GM23338 (cell line): Measurements from ENCODE around the gene ALDH3A2. TPM values are rescaled to one million over a fixed set of nuclear protein-coding genes. Genes with fewer than 3 reads are reported as not detected.

Source experiments
- ATAC-seq: fragments of 200-7000 bp; cut with Tn5 transposase; 3 replicates; pipeline ENCODE4 v1.9.1; 2020
- DNase-seq: peaks from one replicate; pipeline ENCODE4 v3.0.0-alpha.2; 2015; ENCODE audit warnings: low spot score
- H2AFZ ChIP-seq: fragments of 200-600 bp; sonication (generic); 2 replicates; pipeline ENCODE4 v1.8.0; 2016; ENCODE audit warnings: antibody characterized with exemption, mild to moderate bottlenecking, moderate library complexity
- H3F3A ChIP-seq: fragments of 200-600 bp; sonication (generic); replicated peaks from 2 replicates; pipeline ENCODE4 v1.8.0; 2017; ENCODE audit warnings: antibody characterized with exemption, mixed run types, low read depth
- H3K27ac ChIP-seq: fragments of 200-600 bp; sonication (generic); 2 replicates; pipeline ENCODE4 v1.6.1; 2016; ENCODE audit warnings: low read depth
- H3K27me3 ChIP-seq: fragments of 200-600 bp; sonication (generic); 2 replicates; pipeline ENCODE4 v1.8.0; 2016; ENCODE audit warnings: mild to moderate bottlenecking, mixed run types, moderate library complexity; ENCODE audit not compliant: insufficient read depth
- H3K36me3 ChIP-seq: fragments of 200-600 bp; sonication (generic); 2 replicates; pipeline ENCODE4 v1.8.0; 2016; ENCODE audit warnings: mild to moderate bottlenecking; ENCODE audit not compliant: insufficient read depth
- H3K4me1 ChIP-seq: fragments of 200-600 bp; sonication (generic); 2 replicates; pipeline ENCODE4 v1.8.0; 2016; ENCODE audit warnings: mild to moderate bottlenecking, moderate library complexity; ENCODE audit not compliant: insufficient read depth
- H3K4me2 ChIP-seq: fragments of 200-600 bp; sonication (generic); 2 replicates; pipeline ENCODE4 v1.7.1; 2017; ENCODE audit warnings: mixed run types
- H3K4me3 ChIP-seq: fragments of 200-600 bp; sonication (generic); 2 replicates; pipeline ENCODE4 v1.6.1; 2016; ENCODE audit warnings: mixed run types
- H3K79me2 ChIP-seq: fragments of 200-600 bp; sonication (generic); replicated peaks from 2 replicates; pipeline ENCODE4 v1.8.0; 2017; ENCODE audit warnings: mild to moderate bottlenecking; ENCODE audit not compliant: insufficient read depth
- H3K9me2 ChIP-seq: fragments of 200-600 bp; sonication (generic); 2 replicates; pipeline ENCODE4 v1.8.0; 2017; ENCODE audit not compliant: insufficient read depth
- H4K20me1 ChIP-seq: fragments of 200-600 bp; sonication (generic); replicated peaks from 2 replicates; pipeline ENCODE4 v1.8.0; 2017; ENCODE audit warnings: mild to moderate bottlenecking; ENCODE audit not compliant: insufficient read depth
- H3K27ac Mint-ChIP-seq: 2 replicates; pipeline ENCODE4 v1.8.0; 2020; ENCODE audit warnings: inconsistent platforms, mild to moderate bottlenecking, moderate library complexity, mixed read lengths
- H3K27me3 Mint-ChIP-seq: 3 replicates; pipeline ENCODE4 v1.8.0; 2022; ENCODE audit warnings: low read depth, mild to moderate bottlenecking, moderate library complexity, mixed read lengths, inconsistent platforms; ENCODE audit not compliant: insufficient read depth, poor library complexity
- H3K36me3 Mint-ChIP-seq: 3 replicates; pipeline ENCODE4 v1.8.0; 2021; ENCODE audit warnings: low read depth, mild to moderate bottlenecking, inconsistent platforms, moderate library complexity, mixed read lengths
- H3K4me1 Mint-ChIP-seq: 3 replicates; pipeline ENCODE4 v1.8.0; 2020; ENCODE audit warnings: mild to moderate bottlenecking, inconsistent platforms, mixed read lengths
- H3K4me3 Mint-ChIP-seq: 3 replicates; pipeline ENCODE4 v1.8.0; 2021; ENCODE audit warnings: moderate library complexity, mild to moderate bottlenecking, inconsistent platforms, mixed read lengths
- H3K9me3 Mint-ChIP-seq: 3 replicates; pipeline ENCODE4 v1.8.0; 2020; ENCODE audit warnings: moderate library complexity, mild to moderate bottlenecking, inconsistent platforms, mixed read lengths
- EZH2 ChIP-seq: fragments of 200-600 bp; sonication (generic); IDR thresholded peaks from one replicate; pipeline ENCODE4 v1.8.0; 2017; ENCODE audit warnings: antibody characterized with exemption, mild to moderate bottlenecking, low read depth; ENCODE audit not compliant: unreplicated experiment
- EZH2phosphoT487 ChIP-seq: fragments of 200-600 bp; sonication (generic); IDR thresholded peaks from one replicate; pipeline ENCODE4 v1.8.1; 2018; ENCODE audit warnings: antibody characterized with exemption; ENCODE audit not compliant: unreplicated experiment
- JUNB ChIP-seq: IDR thresholded peaks from one replicate; pipeline ENCODE4 v1.6.1; 2016; ENCODE audit warnings: antibody characterized with exemption; ENCODE audit not compliant: unreplicated experiment
- NANOG ChIP-seq: IDR thresholded peaks from 2 replicates; pipeline ENCODE4 v1.6.1; 2016; ENCODE audit warnings: antibody characterized with exemption, borderline replicate concordance
- POLR2AphosphoS5 ChIP-seq: IDR thresholded peaks from 2 replicates; pipeline ENCODE4 v1.6.1; 2016; ENCODE audit warnings: antibody characterized with exemption, low read depth
- STAT1 ChIP-seq: IDR thresholded peaks from one replicate; pipeline ENCODE4 v1.6.1; 2016; ENCODE audit warnings: antibody characterized with exemption; ENCODE audit not compliant: unreplicated experiment
- ZNF114 ChIP-seq: fragments of 250-450 bp; sonication (Bioruptor Pico); IDR thresholded peaks from 2 replicates; pipeline ENCODE4 v1.5.0; 2020; ENCODE audit warnings: mild to moderate bottlenecking, moderate library complexity
- ZNF331 ChIP-seq: fragments of 250-450 bp; sonication (Bioruptor Pico); IDR thresholded peaks from 2 replicates; pipeline ENCODE4 v1.5.0; 2020; ENCODE audit warnings: low read depth, mild to moderate bottlenecking, moderate library complexity
- polyA plus RNA-seq: library from polyadenylated mRNA; unstranded; fragments of >200 nt; fragmentation: Nextera tagmentation; extraction: Ambion mirVana; gene quantifications from 2 replicates; pipeline ENCODE4 v1.2.1, GENCODE V29; 2016
- total RNA-seq: library from RNA; depleted of rRNA; stranded (reverse); fragments of >200 nt; shearing (Covaris generic); gene quantifications from 2 replicates; pipeline ENCODE4 v1.2.3, GENCODE V29; 2014
- TF ChIP-seq, protein P1 (sequence below): fragments of 250-450 bp; sonication (Bioruptor Pico); IDR thresholded peaks from 2 replicates; pipeline ENCODE4 v1.5.0; 2020; ENCODE audit warnings: mild to moderate bottlenecking, moderate library complexity
- TF ChIP-seq, protein P2 (sequence below), 2 experiments: fragments of 200-600 bp in 1 of 2; sonication (generic) in 1 of 2; conservative IDR thresholded peaks; 2 replicates each; pipeline versions ENCODE4 v1.5.1 to v1.6.1; 2016 to 2017; ENCODE audit warnings: antibody characterized with exemption in 2 of 2, low read depth in 2 of 2, mild to moderate bottlenecking in 2 of 2, moderate library complexity in 1 of 2

Gene ALDH3A2
- total and polyA plus RNA-seq, 2 experiments from 2014 or later: 31.3 to 159 TPM

DNA sequence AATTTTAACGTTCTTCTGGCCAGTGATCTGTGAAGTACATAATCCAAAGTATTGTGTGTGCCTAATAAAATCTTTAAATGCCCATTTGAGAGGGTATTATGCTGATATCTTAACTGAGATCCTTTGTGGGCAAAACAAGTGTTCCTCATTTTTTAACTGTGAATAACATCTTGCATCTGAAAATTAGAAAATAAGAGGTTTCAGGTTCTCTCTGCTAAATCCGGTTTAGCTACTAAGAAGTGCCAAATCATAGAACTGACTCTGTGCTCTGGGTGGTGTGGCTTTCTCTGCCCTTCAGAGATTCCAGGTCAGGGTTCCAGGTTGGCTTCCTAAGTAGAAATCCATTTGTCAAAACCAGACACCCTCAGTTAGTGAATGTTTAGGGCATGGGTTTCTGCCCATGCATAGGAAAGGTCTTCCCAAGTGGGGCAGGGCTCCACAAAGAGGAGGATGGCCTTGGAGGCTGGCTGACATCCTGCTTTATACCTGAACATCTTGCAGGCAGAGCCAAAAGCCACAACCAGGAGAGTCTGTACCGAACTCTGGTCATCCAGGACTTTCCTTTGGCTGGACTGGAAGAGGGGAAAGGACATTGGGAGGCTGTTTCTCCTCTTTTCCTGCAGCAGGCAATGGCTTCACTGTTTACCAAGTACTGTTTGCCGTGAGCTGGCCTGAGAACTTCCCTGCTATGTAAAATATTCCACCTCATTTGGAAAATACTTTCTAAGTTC is 8.5 kb downstream of the ALDH3A2 start (continued):
- TF ChIP-seq, protein P1, sequence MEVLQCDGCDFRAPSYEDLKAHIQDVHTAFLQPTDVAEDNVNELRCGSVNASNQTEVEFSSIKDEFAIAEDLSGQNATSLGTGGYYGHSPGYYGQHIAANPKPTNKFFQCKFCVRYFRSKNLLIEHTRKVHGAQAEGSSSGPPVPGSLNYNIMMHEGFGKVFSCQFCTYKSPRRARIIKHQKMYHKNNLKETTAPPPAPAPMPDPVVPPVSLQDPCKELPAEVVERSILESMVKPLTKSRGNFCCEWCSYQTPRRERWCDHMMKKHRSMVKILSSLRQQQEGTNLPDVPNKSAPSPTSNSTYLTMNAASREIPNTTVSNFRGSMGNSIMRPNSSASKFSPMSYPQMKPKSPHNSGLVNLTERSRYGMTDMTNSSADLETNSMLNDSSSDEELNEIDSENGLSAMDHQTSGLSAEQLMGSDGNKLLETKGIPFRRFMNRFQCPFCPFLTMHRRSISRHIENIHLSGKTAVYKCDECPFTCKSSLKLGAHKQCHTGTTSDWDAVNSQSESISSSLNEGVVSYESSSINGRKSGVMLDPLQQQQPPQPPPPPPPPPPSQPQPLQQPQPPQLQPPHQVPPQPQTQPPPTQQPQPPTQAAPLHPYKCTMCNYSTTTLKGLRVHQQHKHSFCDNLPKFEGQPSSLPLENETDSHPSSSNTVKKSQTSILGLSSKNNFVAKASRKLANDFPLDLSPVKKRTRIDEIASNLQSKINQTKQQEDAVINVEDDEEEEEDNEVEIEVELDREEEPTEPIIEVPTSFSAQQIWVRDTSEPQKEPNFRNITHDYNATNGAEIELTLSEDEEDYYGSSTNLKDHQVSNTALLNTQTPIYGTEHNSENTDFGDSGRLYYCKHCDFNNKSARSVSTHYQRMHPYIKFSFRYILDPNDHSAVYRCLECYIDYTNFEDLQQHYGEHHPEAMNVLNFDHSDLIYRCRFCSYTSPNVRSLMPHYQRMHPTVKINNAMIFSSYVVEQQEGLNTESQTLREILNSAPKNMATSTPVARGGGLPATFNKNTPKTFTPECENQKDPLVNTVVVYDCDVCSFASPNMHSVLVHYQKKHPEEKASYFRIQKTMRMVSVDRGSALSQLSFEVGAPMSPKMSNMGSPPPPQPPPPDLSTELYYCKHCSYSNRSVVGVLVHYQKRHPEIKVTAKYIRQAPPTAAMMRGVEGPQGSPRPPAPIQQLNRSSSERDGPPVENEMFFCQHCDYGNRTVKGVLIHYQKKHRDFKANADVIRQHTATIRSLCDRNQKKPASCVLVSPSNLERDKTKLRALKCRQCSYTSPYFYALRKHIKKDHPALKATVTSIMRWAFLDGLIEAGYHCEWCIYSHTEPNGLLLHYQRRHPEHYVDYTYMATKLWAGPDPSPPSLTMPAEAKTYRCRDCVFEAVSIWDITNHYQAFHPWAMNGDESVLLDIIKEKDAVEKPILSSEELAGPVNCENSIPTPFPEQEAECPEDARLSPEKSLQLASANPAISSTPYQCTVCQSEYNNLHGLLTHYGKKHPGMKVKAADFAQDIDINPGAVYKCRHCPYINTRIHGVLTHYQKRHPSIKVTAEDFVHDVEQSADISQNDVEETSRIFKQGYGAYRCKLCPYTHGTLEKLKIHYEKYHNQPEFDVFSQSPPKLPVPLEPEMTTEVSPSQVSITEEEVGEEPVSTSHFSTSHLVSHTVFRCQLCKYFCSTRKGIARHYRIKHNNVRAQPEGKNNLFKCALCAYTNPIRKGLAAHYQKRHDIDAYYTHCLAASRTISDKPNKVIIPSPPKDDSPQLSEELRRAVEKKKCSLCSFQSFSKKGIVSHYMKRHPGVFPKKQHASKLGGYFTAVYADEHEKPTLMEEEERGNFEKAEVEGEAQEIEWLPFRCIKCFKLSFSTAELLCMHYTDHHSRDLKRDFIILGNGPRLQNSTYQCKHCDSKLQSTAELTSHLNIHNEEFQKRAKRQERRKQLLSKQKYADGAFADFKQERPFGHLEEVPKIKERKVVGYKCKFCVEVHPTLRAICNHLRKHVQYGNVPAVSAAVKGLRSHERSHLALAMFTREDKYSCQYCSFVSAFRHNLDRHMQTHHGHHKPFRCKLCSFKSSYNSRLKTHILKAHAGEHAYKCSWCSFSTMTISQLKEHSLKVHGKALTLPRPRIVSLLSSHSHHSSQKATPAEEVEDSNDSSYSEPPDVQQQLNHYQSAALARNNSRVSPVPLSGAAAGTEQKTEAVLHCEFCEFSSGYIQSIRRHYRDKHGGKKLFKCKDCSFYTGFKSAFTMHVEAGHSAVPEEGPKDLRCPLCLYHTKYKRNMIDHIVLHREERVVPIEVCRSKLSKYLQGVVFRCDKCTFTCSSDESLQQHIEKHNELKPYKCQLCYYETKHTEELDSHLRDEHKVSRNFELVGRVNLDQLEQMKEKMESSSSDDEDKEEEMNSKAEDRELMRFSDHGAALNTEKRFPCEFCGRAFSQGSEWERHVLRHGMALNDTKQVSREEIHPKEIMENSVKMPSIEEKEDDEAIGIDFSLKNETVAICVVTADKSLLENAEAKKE (CRISPR knock-in tag): no peak
- TF ChIP-seq STAT1 (no peak), NANOG (no peak), EZH2phosphoT487 (no peak), ZNF114 (CRISPR knock-in tag) (no peak), JUNB (no peak), POLR2AphosphoS5 (no peak), ZNF331 (CRISPR knock-in tag) (no peak)

DNA sequence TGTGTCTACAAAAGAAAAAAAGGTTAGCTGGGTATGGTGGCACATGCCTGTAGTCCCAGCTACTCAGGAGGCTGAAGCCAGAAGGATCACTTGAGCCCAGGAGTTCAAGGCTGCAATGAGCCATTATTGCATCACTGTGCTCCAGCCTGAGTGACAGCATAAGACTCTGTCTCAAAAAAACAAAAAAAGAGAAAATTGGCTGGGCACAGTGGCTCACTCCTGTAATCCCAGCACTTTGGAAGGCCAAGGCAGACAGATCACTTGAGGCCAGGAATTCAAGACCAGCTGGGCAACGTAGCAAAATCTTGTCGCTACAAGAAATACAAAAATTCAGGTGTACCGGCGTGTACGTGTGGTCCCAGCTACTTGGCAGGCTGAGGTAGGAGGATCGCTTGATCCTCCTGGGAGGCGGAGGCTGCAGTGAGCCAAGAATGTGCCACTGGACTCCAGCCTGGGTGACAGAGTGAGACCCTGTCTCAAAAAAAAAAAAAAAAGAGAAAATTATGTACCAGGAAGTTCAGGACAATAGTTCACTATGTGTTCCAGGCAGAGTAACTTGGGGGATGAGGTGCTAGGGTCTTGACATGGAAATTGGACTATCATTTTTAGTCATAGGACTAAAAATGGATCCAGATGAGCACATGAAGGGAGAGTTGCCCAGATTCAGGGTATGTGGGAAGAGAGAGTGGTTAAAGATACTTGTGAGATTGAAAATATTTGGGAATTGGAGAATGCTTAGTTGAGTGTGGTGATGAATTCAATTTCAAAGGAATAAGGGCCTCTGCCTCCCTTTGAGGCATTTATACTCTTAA is 11.0 kb downstream of the ALDH3A2 start:
- H3F3A ChIP-seq: no peaks in the 10 kb centered on the region
- peaks cover 12% of the 10 kb centered on the region for H3K9me3 Mint-ChIP-seq
- H3K27ac Mint-ChIP-seq: no peak overlapping the region
- H3K27ac ChIP-seq: no peak overlapping the region
- H3K4me3 Mint-ChIP-seq: no peak overlapping the region
- DNase-seq (no peak), ATAC-seq (no peak)
- H3K4me1 ChIP-seq: peaks cover 16% of the 10 kb centered on the region; the same call in 1 of the 2 replicates
- H3K4me1 Mint-ChIP-seq: peaks cover 13% of the 10 kb centered on the region; the same call in 2 of the 3 replicates
- no peaks in the 10 kb centered on the region for H3K27me3 Mint-ChIP-seq
- 0 out of 2 replicates have a peak, but pooled peaks cover 4% of the 10 kb centered on the region for H3K9me2 ChIP-seq
- peaks cover 59% of the 10 kb centered on the region for H3K36me3 Mint-ChIP-seq
- no peak overlapping the region for H3K4me3 ChIP-seq
- no peak overlapping the region for H2AFZ ChIP-seq
- H3K36me3 ChIP-seq: peaks cover 13% of the 10 kb centered on the region
- no peaks in the 10 kb centered on the region for H3K27me3 ChIP-seq
- H4K20me1 ChIP-seq: peaks cover 4% of the 10 kb centered on the region
- H3K4me2 ChIP-seq: no peak overlapping the region
- peaks cover 22% of the 10 kb centered on the region for H3K79me2 ChIP-seq
- TF ChIP-seq, protein P2, sequence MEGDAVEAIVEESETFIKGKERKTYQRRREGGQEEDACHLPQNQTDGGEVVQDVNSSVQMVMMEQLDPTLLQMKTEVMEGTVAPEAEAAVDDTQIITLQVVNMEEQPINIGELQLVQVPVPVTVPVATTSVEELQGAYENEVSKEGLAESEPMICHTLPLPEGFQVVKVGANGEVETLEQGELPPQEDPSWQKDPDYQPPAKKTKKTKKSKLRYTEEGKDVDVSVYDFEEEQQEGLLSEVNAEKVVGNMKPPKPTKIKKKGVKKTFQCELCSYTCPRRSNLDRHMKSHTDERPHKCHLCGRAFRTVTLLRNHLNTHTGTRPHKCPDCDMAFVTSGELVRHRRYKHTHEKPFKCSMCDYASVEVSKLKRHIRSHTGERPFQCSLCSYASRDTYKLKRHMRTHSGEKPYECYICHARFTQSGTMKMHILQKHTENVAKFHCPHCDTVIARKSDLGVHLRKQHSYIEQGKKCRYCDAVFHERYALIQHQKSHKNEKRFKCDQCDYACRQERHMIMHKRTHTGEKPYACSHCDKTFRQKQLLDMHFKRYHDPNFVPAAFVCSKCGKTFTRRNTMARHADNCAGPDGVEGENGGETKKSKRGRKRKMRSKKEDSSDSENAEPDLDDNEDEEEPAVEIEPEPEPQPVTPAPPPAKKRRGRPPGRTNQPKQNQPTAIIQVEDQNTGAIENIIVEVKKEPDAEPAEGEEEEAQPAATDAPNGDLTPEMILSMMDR (conservative IDR thresholded peaks at IDR 0.05; ENCODE audit: low read depth in 2 of 2): no peak
- TF ChIP-seq NANOG: no peak
- TF ChIP-seq JUNB: no peak
- no peak for TF ChIP-seq EZH2phosphoT487
- no peak for TF ChIP-seq EZH2
